ENCODE results near the gene NTNG2. TPM values are rescaled to one million over a fixed set of nuclear protein-coding genes. Genes with fewer than 3 reads are reported as not detected.

NTNG2 gene
- total RNA-seq, 1 donor from 2014 or later, result 2.5 TPM

DNA sequence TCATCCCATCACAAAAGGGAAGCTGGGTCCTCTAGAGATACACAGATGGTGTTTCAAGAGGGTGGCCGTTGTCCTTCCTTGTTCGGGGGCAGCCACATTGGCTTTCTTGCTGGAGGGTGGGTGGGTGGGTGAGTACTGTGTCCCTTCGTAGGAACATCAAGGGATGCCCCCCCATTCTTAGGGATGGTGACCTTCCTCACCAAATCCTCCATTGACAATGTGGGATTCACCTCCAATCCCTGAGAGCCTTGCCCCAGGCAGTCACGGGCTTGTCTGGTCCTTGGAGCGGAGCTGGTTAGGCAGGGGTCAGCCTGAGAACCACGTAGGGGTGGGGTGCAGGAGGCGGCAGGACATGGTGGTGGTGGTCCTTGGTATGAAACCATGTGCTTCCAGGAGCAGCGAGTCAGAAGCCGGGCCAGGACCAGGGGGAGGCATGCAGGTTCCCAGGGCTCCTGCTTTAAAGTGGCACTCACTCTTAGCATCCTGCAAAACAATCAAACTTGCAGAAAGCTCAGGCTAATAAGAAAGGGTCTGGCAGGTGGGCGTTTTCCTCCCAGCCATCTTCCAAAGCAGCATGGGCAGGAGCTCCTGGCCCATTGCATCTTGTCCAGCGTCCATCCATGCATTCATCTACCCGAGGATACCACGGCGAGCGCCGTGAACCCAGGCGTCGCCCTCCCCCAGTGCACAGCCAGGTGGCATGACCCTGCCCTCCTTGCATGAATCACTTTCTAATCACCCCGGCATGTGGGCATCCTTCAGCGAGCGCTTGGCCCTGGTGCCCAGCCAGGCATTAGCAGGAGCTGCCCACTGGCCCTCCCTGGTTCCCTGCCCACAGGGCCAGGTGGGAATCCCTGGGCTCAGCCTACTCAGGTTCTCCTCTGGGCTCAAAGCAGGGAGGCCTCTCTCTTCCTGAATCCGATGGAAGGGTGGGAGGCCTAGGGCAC, 76.4 kb downstream of the NTNG2 start:
- Histone ChIP-seq H3K9me3 (ENCODE audit: insufficient read depth, low read depth, low read length) (no peaks in the 10 kb centered on the region), H3K9ac (ENCODE audit: low read length) (no peak overlapping the region), H3K79me2 (ENCODE audit: insufficient read depth, low read length) (no peaks in the 10 kb centered on the region), H3K4me2 (ENCODE audit: low read length) (no peak overlapping the region), H2AFZ (ENCODE audit: low read depth, low read length) (no peak overlapping the region), H4K20me1 (ENCODE audit: insufficient read depth, low read length) (peaks cover 9% of the 10 kb centered on the region), H3K36me3 (ENCODE audit: insufficient read depth, low read length) (no peaks in the 10 kb centered on the region), H3K4me3 (ENCODE audit: insufficient read depth, low read depth, low read length) (no peak overlapping the region), H3K27ac (ENCODE audit: low read depth, low read length) (no peak overlapping the region), H3K4me1 (ENCODE audit: insufficient read depth, low read length) (peaks cover 11% of the 10 kb centered on the region), H3K27me3 (ENCODE audit: insufficient read depth, low read length) (peaks cover 29% of the 10 kb centered on the region)
- DNase-seq (ENCODE audit: low read depth), result no peak
- Mint-ChIP-seq H3K9me3 (ENCODE audit: unreplicated experiment) (no peaks in the 10 kb centered on the region), H3K27me3 (ENCODE audit: low read depth, unreplicated experiment) (peaks cover 65% of the 10 kb centered on the region), H3K27ac (ENCODE audit: unreplicated experiment) (no peak overlapping the region), H3K36me3 (ENCODE audit: low read depth, unreplicated experiment) (no peaks in the 10 kb centered on the region), H3K4me1 (ENCODE audit: low read depth, unreplicated experiment) (peaks cover 1% of the 10 kb centered on the region), H3K4me3 (ENCODE audit: unreplicated experiment) (no peak overlapping the region)
- FAIRE-seq, result no peak
- TF ChIP-seq, protein P1, sequence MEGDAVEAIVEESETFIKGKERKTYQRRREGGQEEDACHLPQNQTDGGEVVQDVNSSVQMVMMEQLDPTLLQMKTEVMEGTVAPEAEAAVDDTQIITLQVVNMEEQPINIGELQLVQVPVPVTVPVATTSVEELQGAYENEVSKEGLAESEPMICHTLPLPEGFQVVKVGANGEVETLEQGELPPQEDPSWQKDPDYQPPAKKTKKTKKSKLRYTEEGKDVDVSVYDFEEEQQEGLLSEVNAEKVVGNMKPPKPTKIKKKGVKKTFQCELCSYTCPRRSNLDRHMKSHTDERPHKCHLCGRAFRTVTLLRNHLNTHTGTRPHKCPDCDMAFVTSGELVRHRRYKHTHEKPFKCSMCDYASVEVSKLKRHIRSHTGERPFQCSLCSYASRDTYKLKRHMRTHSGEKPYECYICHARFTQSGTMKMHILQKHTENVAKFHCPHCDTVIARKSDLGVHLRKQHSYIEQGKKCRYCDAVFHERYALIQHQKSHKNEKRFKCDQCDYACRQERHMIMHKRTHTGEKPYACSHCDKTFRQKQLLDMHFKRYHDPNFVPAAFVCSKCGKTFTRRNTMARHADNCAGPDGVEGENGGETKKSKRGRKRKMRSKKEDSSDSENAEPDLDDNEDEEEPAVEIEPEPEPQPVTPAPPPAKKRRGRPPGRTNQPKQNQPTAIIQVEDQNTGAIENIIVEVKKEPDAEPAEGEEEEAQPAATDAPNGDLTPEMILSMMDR (IDR thresholded peaks at IDR 0.05; ENCODE audit: insufficient read depth, low read depth, low read length), result no peak
- no peak for TF ChIP-seq EZH2 (IDR thresholded peaks at IDR 0.05; ENCODE audit: insufficient read depth, low read length)

DNA sequence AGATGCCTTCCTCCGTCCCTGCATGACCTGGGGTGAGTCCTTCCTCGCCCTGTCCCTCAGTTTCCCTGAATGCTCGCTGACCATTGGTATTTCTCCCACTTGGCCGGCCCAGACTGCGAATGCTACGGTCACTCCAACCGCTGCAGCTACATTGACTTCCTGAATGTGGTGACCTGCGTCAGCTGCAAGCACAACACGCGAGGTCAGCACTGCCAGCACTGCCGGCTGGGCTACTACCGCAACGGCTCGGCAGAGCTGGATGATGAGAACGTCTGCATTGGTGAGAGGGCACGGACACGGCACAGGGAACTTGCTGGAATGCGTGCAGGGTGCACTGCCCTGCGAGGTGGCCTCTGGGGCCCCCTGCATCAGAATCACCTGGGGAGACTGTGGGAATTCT, 77.1 kb downstream of the NTNG2 start:
- H3K4me3 ChIP-seq (ENCODE audit: insufficient read depth, low read depth, low read length), result no peak overlapping the region
- peaks cover 67% of the 10 kb centered on the region for H3K27me3 Mint-ChIP-seq (ENCODE audit: low read depth, unreplicated experiment)
- peaks cover 24% of the 10 kb centered on the region for H3K27me3 ChIP-seq (ENCODE audit: insufficient read depth, low read length)
- no peak overlapping the region for H3K9ac ChIP-seq (ENCODE audit: low read length)
- H4K20me1 ChIP-seq (ENCODE audit: insufficient read depth, low read length), result peaks cover 9% of the 10 kb centered on the region
- H3K79me2 ChIP-seq (ENCODE audit: insufficient read depth, low read length), result no peaks in the 10 kb centered on the region
- H3K36me3 Mint-ChIP-seq (ENCODE audit: low read depth, unreplicated experiment), result no peaks in the 10 kb centered on the region
- H3K36me3 ChIP-seq (ENCODE audit: insufficient read depth, low read length), result no peaks in the 10 kb centered on the region
- peaks cover 11% of the 10 kb centered on the region for H3K4me1 ChIP-seq (ENCODE audit: insufficient read depth, low read length)
- FAIRE-seq (no peak), DNase-seq (ENCODE audit: low read depth) (no peak)
- H3K4me2 ChIP-seq (ENCODE audit: low read length), result no peak overlapping the region
- no peak overlapping the region for H2AFZ ChIP-seq (ENCODE audit: low read depth, low read length)
- H3K27ac Mint-ChIP-seq (ENCODE audit: unreplicated experiment), result no peak overlapping the region
- H3K4me1 Mint-ChIP-seq (ENCODE audit: low read depth, unreplicated experiment), result peaks cover 1% of the 10 kb centered on the region
- H3K9me3 ChIP-seq (ENCODE audit: insufficient read depth, low read depth, low read length), result no peaks in the 10 kb centered on the region
- no peak overlapping the region for H3K27ac ChIP-seq (ENCODE audit: low read depth, low read length)
- no peaks in the 10 kb centered on the region for H3K9me3 Mint-ChIP-seq (ENCODE audit: unreplicated experiment)
- peak; percentile 5 for TF ChIP-seq EZH2 (IDR thresholded peaks at IDR 0.05; ENCODE audit: insufficient read depth, low read length)
- TF ChIP-seq, protein P1 (IDR thresholded peaks at IDR 0.05; ENCODE audit: insufficient read depth, low read depth, low read length), result no peak
- H3K4me3 Mint-ChIP-seq (ENCODE audit: unreplicated experiment), result no peak overlapping the region

DNA sequence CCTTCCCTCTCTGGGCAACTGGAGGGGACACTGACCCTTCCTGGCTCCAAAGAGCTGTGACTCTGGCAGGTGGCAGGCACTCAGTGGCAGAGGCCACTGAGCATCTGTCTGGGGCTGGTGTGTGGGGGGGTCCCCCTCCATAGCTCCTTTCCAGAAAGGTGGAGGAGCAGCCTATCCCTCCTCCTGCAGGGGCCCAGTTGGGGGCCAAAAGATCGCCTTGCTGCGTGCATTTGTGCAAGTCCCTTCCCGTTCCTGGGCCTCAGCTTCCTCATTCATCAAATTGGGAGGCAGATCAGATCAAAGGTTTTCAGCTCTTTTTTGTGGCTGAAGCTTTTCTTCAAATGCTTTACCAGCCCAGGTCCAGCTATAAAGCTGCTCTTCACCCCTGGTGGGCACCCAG, 77.7 kb downstream of the NTNG2 start:
- Histone ChIP-seq H3K79me2 (ENCODE audit: insufficient read depth, low read length) (no peaks in the 10 kb centered on the region), H3K9ac (ENCODE audit: low read length) (no peak overlapping the region), H3K4me1 (ENCODE audit: insufficient read depth, low read length) (peaks cover 11% of the 10 kb centered on the region), H3K36me3 (ENCODE audit: insufficient read depth, low read length) (no peaks in the 10 kb centered on the region), H3K27me3 (ENCODE audit: insufficient read depth, low read length) (peaks cover 24% of the 10 kb centered on the region), H3K4me3 (ENCODE audit: insufficient read depth, low read depth, low read length) (no peak overlapping the region), H3K9me3 (ENCODE audit: insufficient read depth, low read depth, low read length) (no peaks in the 10 kb centered on the region), H4K20me1 (ENCODE audit: insufficient read depth, low read length) (peaks cover 9% of the 10 kb centered on the region), H2AFZ (ENCODE audit: low read depth, low read length) (no peak overlapping the region), H3K27ac (ENCODE audit: low read depth, low read length) (no peak overlapping the region), H3K4me2 (ENCODE audit: low read length) (no peak overlapping the region)
- H3K9me3 Mint-ChIP-seq (ENCODE audit: unreplicated experiment), result no peaks in the 10 kb centered on the region
- H3K4me1 Mint-ChIP-seq (ENCODE audit: low read depth, unreplicated experiment), result peaks cover 1% of the 10 kb centered on the region
- H3K4me3 Mint-ChIP-seq (ENCODE audit: unreplicated experiment), result no peak overlapping the region
- FAIRE-seq (no peak), DNase-seq (ENCODE audit: low read depth) (no peak)
- TF ChIP-seq, protein P1 (IDR thresholded peaks at IDR 0.05; ENCODE audit: insufficient read depth, low read depth, low read length), result no peak
- no peak for TF ChIP-seq EZH2 (IDR thresholded peaks at IDR 0.05; ENCODE audit: insufficient read depth, low read length)
- H3K27me3 Mint-ChIP-seq (ENCODE audit: low read depth, unreplicated experiment), result peaks cover 66% of the 10 kb centered on the region
- no peak overlapping the region for H3K27ac Mint-ChIP-seq (ENCODE audit: unreplicated experiment)
- H3K36me3 Mint-ChIP-seq (ENCODE audit: low read depth, unreplicated experiment), result no peaks in the 10 kb centered on the region
